K562 (cell line): ENCODE data around the gene G2E3. TPM values are rescaled to one million over a fixed set of nuclear protein-coding genes. Genes with fewer than 3 reads are reported as not detected.

Experiments used
- ATAC-seq: fragments of 200-7000 bp; cut with Tn5 transposase; 3 replicates; pipeline ENCODE4 v1.9.1; 2020; ENCODE audit warnings: moderate library complexity
- BruUV-seq: library from RNA; stranded (reverse); fragments of 400-500 nt; replicated peaks from 2 replicates; lab custom pipeline; 2021; lab: Mats Ljungman, UMichigan
- CTCF ChIA-PET: fragments of 300-600 bp; formaldehyde crosslinking; extraction: SDS; loops from one replicate; lab custom pipeline; 2021; ENCODE audit warnings: low intra/inter-chr PET ratio; lab: Yijun Ruan, JAX
- POLR2A ChIA-PET: fragments of 300-600, 350-650 bp; sonication (Branson Sonifier 250); formaldehyde crosslinking; extraction: SDS; loops from one replicate; lab custom pipeline; 2021; ENCODE audit warnings: antibody characterized with exemption, inconsistent platforms; lab: Yijun Ruan, JAX
- DNase-seq, 4 experiments: peaks; one replicate each; pipeline versions ENCODE4 v3.0.0 to v3.0.0-alpha.2; 2011 to 2018; ENCODE audit warnings: low spot score in 3 of 4, mixed read lengths in 3 of 4; ENCODE audit errors: extremely low read depth in 1 of 4
- FAIRE-seq: peaks from 2 replicates; lab custom pipeline; 2011; peaks lifted over from hg19 to GRCh38; lab: Jason Lieb, UNC
- H2AFZ ChIP-seq: 2 replicates; pipeline ENCODE4 v1.6.0; 2011; ENCODE audit warnings: low read depth, low read length, control low read depth, inconsistent platforms
- H3K27ac ChIP-seq: fragments of 200-600 bp; 3 replicates; pipeline ENCODE4 v1.8.0; 2011; ENCODE audit warnings: low read depth, mild to moderate bottlenecking, control low read depth, inconsistent platforms, low read length, moderate library complexity, mixed read lengths; ENCODE audit errors: extremely low read depth
- H3K27me3 ChIP-seq, 2 experiments: fragments of 300-600 bp in 1 of 2; 2 replicates in 1 of 2; 3 replicates in 1 of 2; pipeline versions ENCODE4 v1.6.0 to v1.8.0; 2011; ENCODE audit warnings: inconsistent platforms in 2 of 2, low read length in 2 of 2, mild to moderate bottlenecking in 1 of 2, mixed read lengths in 1 of 2, moderate library complexity in 1 of 2; ENCODE audit not compliant: control insufficient read depth in 2 of 2, insufficient read depth in 2 of 2
- H3K36me3 ChIP-seq: fragments of 300-600 bp; 3 replicates; pipeline ENCODE4 v1.8.0; 2011; ENCODE audit warnings: mild to moderate bottlenecking, low read length, inconsistent platforms; ENCODE audit not compliant: control insufficient read depth, insufficient read depth
- H3K4me1 ChIP-seq, 2 experiments: fragments of 200-600 bp in 1 of 2; replicated peaks in 1 of 2; 2 replicates in 1 of 2; 3 replicates in 1 of 2; pipeline versions ENCODE4 v1.5.1 to v1.8.0; 2011; ENCODE audit warnings: inconsistent platforms in 2 of 2, low read length in 2 of 2, mild to moderate bottlenecking in 1 of 2, mixed read lengths in 1 of 2, moderate library complexity in 1 of 2; ENCODE audit not compliant: control insufficient read depth in 2 of 2, insufficient read depth in 2 of 2
- H3K4me2 ChIP-seq: 2 replicates; pipeline ENCODE4 v1.6.1; 2011; ENCODE audit warnings: low read length, control low read depth, inconsistent platforms, mixed read lengths; ENCODE audit not compliant: insufficient read depth
- H3K4me3 ChIP-seq: fragments of 200-600 bp; sonication (generic), shearing (Covaris generic); 2 replicates; pipeline ENCODE4 v1.5.1; 2016; ENCODE audit warnings: control low read depth, inconsistent platforms
- H3K79me2 ChIP-seq: fragments of 200-600 bp; 3 replicates; pipeline ENCODE4 v1.8.0; 2011; ENCODE audit warnings: low read length, inconsistent platforms; ENCODE audit not compliant: control insufficient read depth, insufficient read depth
- H3K9ac ChIP-seq, 2 experiments: 2 replicates each; pipeline versions ENCODE4 v1.6.0 to v1.6.1; 2011; ENCODE audit warnings: low read depth in 2 of 2, low read length in 2 of 2, control low read depth in 1 of 2, inconsistent platforms in 1 of 2, mild to moderate bottlenecking in 1 of 2, mixed read lengths in 1 of 2; ENCODE audit not compliant: insufficient read depth in 1 of 2
- H3K9me1 ChIP-seq: one replicate; pipeline ENCODE4 v1.6.0; 2011; ENCODE audit warnings: inconsistent platforms, mild to moderate bottlenecking, low read length, moderate library complexity; ENCODE audit not compliant: control insufficient read depth, insufficient read depth
- H3K9me3 ChIP-seq: replicated peaks from 2 replicates; pipeline ENCODE4 v1.5.1; 2011; ENCODE audit warnings: low read depth, low read length, inconsistent platforms; ENCODE audit not compliant: control insufficient read depth, insufficient read depth
- H4K20me1 ChIP-seq: replicated peaks from 2 replicates; pipeline ENCODE4 v1.6.1; 2011; ENCODE audit warnings: low read length, inconsistent platforms, mixed read lengths; ENCODE audit not compliant: control insufficient read depth, insufficient read depth
- RBBP5 ChIP-seq: fragments of 200-600 bp; sonication (generic); IDR thresholded peaks from 2 replicates; pipeline ENCODE4 v1.6.1; 2012; ENCODE audit warnings: borderline replicate concordance, mild to moderate bottlenecking, low read length, control low read depth, inconsistent platforms; ENCODE audit not compliant: insufficient read depth, poor library complexity, severe bottlenecking
- ZBTB9 ChIP-seq: fragments of 450-650 bp; formaldehyde crosslinking; IDR thresholded peaks from 2 replicates; pipeline ENCODE4 v1.4.0; 2020; ENCODE audit warnings: mild to moderate bottlenecking, moderate library complexity
- ZNF316 ChIP-seq: fragments of 450-650 bp; IDR thresholded peaks from 2 replicates; pipeline ENCODE4 v1.6.1; 2016
- ZNF318 ChIP-seq, 2 experiments: fragments of 450-650 bp; IDR thresholded peaks; 2 replicates each; pipeline ENCODE4 v1.6.1; 2016; ENCODE audit warnings: mild to moderate bottlenecking in 2 of 2, borderline replicate concordance in 1 of 2, low read depth in 1 of 2, moderate library complexity in 1 of 2
- WGBS: fragments of 100-300 bp; shearing (Covaris generic); methylation state at CpG from one replicate; pipeline ENCODE4 v1.1.6; 2016; ENCODE audit warnings: low coverage, mixed read lengths; ENCODE audit not compliant: insufficient coverage; ENCODE audit errors: missing lambda C conversion rate; 5-methylcytosine and 5-hydroxymethylcytosine counted together
- in situ Hi-C: fragments of 300-500 bp; cut with MboI; formaldehyde crosslinking; loops from 4 replicates; pipeline ENCODE4 v1.15.0; 2018; ENCODE audit warnings: inconsistent platforms, mixed read lengths
- intact Hi-C: fragments of 100-400 bp; cut with micrococcal nuclease; formaldehyde crosslinking; loops from 2 replicates; pipeline ENCODE4 v1.14.2; 2022
- polyA plus RNA-seq, 8 experiments: library from polyadenylated mRNA; depleted of rRNA in 4 of 8; stranded (reverse) in 5 of 8; unstranded in 3 of 8; fragments of >200 nt; fragmentation: Nextera tagmentation in 2 of 8; fragmentation: Illumina TruSeq in 1 of 8; extraction: Ambion mirVana in 2 of 8; extraction: Trizol in 1 of 8; gene quantifications; 2 replicates each; pipeline versions ENCODE4 v1.2.1 to v1.2.3, GENCODE V29; 2011 to 2014; ENCODE audit warnings: inconsistent platforms in 1 of 8, missing spikeins in 1 of 8
- total RNA-seq, 7 experiments: library from RNA; depleted of rRNA in 6 of 7; stranded (reverse); fragments of >200 nt in 6 of 7; fragmentation: Illumina TruSeq in 2 of 7; extraction: Trizol in 2 of 7; gene quantifications; 2 replicates each; pipeline versions ENCODE4 v1.2.1 to v1.2.3, GENCODE V29; 2011 to 2021; ENCODE audit warnings: low replicate concordance in 1 of 7

The G2E3 gene
- total and polyA plus RNA-seq, 9 of the 15 experiments (the other 6 are each of a cell fraction or from before 2014, with no cell fraction given) = 9.8 to 53.5 (median 24.7) TPM

DNA sequence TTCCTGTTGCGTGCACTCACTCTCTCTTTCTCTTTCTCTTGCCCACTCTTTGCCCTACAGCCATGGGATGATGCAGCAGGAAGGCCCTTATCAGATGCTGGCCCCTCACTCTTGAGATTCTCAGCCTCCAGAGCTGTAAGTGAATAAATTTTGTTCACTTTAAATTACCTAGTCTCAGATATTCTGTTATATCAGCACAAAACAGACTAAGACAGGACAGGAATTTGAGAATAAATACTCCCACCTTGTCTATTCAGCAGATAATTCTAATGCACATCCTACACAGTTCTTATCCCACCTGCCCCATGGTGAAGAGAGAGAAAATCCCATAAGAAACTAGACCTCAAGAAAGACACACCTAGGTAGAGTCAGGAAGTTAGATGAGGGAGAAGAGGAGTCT is 25.8 kb upstream of the G2E3 start:
- FAIRE-seq (no peak), DNase-seq (no peak), ATAC-seq (no peak)
- intact Hi-C loops = no loop called here
- no peak overlapping the region for H2AFZ ChIP-seq
- CTCF ChIA-PET = no interaction called here
- no peak overlapping the region for H3K27ac ChIP-seq
- WGBS = 71% methylated on average over 1 of the region's 1 CpG
- no peak overlapping the region for H3K9ac ChIP-seq
- no peak overlapping the region for H3K4me3 ChIP-seq
- no peaks in the 10 kb centered on the region for H4K20me1 ChIP-seq
- H3K9me3 ChIP-seq = no peaks in the 10 kb centered on the region
- in situ Hi-C loops = no loop called here
- H3K36me3 ChIP-seq = no peaks in the 10 kb centered on the region
- no peaks in the 10 kb centered on the region for H3K4me1 ChIP-seq
- TF ChIP-seq RBBP5 (no peak), ZNF316 (peak; percentile 48), ZBTB9 (no peak), ZNF318 (IDR thresholded peaks at IDR 0.05; ENCODE audit: borderline replicate concordance in 1 of 2, low read depth in 1 of 2) (no peak)
- H3K9me1 ChIP-seq = no peaks in the 10 kb centered on the region
- BruUV-seq = no TSS peak
- POLR2A ChIA-PET = interaction anchor here (0.6 kb wide), 1 partner anchor 14 kb away, joined by 3 read pairs; no protein-coding TSS in a partner anchor
- H3K27me3 ChIP-seq = no peaks in the 10 kb centered on the region; a peak in 1 of 5 replicates
- no peak overlapping the region for H3K4me2 ChIP-seq
- H3K79me2 ChIP-seq = no peaks in the 10 kb centered on the region
